Stomach (tissue), 4 donors: Measurements from ENCODE around the gene MRFAP1L1.
A peak's percentile ranks its signal among the peaks of the same experiment; 100 is the strongest.

Experiments
- CTCF ChIP-seq, 7 experiments: fragments of 450-650 bp in 4 of 7; fragments of 200-600 bp in 3 of 7; sonication (generic) in 3 of 7; IDR thresholded peaks; one replicate each; pipeline ENCODE4 v1.5.1; 2016 to 2019; ENCODE audit warnings: antibody characterized with exemption in 7 of 7, control low read depth in 2 of 7, mild to moderate bottlenecking in 1 of 7
- POLR2A ChIP-seq, 4 donors: fragments of 450-650 bp; IDR thresholded peaks; one replicate each; pipeline ENCODE4 v1.6.1; 2016; ENCODE audit warnings: antibody characterized with exemption in 4 of 4, control low read depth in 2 of 4, mild to moderate bottlenecking in 1 of 4, moderate library complexity in 1 of 4

GRCh38 chr4:6673660-6674499 is 35.8 kb downstream of the MRFAP1L1 start:
- TF ChIP-seq CTCF (IDR thresholded peaks at IDR 0.05) (peak in 1 of 7 experiments; percentile 18), POLR2A (IDR thresholded peaks at IDR 0.05) (no peak)
